ENCODE data around the gene WWC2.

The WWC2 gene

GRCh38 chr4:183261953-183262775 is 163.1 kb downstream of the WWC2 start:
- DNase-seq = peak; percentile 86

GRCh38 chr4:183262776-183263100 is 163.7 kb downstream of the WWC2 start:
- no peak for DNase-seq

GRCh38 chr4:183263787-183264386 is 164.8 kb downstream of the WWC2 start:
- DNase-seq = no peak

DNA sequence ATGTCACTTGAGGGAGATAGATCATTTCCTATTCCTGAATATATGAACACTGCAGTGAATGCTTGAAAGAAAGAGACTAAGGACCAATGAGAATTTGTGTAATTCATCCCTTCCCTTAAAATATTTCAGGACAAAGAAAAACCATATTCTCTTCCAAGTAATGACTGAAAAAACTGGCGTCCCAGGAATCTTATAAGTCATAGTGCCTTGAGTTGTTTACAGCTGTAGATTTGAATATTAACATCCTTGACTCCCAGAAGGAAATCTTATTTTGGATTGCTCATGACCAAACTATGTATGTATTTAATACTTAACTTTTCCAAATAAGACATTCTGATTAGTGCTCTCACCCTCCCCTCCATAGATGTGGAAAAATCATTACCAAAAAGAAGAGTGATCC is 165.6 kb downstream of the WWC2 start:
- DNase-seq = no peak

DNA sequence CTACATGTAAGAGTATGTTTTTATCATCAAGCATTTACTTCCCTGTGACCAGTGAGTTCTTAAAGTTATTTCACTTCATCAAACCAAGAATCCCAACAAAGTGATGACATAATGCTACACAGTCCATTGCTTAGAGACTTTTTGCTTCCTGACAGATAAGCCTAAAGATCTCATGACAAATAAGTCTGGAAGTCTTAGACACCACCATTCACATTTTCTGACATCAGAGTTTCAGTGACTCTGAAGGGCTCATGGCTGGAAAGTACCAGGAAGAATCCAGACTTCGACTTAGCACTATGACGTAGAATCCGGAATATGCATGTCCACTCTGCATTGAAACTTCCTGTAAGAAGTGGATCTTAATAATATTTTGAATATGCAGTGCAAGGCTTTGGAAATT is 167.3 kb downstream of the WWC2 start:
- DNase-seq = no peak

- no peak for DNase-seq
Measured at GRCh38 chr4:183268556-183268955, 169.5 kb downstream of the WWC2 start.

DNA sequence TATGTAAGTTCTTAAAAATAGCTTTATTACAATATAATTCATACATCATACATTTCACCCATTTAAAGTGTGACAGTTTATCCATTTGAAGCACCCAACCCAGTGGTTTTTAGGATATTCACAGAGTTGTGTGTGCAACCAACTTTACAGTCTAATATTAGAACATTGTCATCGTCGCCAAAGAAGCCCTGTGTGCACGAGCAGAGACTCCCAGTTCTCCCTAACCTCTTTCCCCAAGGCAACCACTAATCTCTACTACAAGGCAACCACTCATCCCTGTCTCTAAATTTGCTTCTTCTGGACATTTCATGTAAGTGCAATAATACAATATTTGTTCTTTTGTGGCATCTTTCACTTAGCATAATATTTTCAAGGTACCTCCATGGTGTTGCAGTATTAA is 173.3 kb downstream of the WWC2 start:
- no peak for DNase-seq

GRCh38 chr4:183276106-183276505 is 177.0 kb downstream of the WWC2 start:
- DNase-seq = no peak

DNA sequence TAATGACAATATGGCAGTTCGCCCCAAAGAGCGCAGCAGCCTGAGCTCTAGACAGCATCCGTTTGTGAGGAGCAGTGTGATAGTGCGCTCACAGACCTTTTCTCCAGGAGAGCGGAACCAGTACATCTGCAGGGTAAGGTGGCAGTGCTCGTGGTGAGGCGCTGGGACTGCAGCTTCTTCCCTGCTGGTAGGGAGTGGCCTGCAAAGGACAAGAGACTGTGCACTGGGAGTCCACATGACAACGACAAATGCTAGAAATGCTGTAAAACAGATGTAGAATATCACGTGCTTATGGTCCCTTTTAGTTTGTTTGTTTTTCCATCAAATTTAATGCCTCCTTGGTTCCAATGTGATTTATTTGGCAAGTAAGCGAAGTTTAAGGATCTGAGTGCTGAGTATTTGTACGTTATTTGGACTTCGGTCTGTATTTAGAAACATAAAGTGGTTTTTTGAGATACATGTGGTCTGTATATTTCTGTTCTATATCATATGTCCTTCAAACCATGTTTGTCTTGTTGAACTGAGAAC is 185.3 kb downstream of the WWC2 start:
- DNase-seq = no peak

DNA sequence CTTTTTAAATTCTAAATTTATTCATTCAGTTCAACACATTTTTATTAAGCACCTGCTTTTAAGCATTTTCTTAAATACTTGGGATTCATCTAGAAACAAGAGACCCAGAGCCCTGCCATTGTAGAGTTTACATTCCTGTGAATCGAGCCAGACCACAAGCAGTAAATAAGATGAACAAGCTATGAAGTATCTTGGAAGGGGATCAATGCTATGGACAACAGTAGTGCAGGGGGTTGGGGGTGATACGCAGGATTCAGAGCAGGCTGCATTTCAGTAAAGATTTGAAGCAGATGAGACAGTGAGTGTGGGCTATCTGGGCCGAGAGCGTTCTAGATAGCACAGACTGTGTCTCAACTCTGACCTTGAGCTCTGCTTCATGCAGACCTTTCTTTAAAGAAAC is 185.9 kb downstream of the WWC2 start:
- DNase-seq = no peak

DNA sequence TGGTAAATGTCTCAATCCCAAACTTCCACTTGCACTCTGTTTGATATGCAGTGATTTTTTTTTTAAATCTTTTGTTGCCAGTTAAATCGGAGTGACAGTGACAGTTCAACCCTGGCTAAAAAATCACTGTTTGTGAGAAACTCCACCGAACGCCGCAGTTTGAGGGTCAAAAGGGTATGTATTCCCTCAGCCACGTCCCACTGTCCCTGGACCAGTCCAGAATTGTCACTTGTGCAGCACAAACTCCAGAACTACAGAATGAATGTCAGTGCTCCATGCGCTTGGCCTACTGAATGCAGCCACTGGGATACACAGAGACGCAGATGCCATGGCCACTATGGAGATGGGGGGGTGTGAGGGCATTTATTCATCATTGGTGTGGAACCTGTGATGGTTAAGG is 186.8 kb downstream of the WWC2 start:
- DNase-seq = no peak

DNA sequence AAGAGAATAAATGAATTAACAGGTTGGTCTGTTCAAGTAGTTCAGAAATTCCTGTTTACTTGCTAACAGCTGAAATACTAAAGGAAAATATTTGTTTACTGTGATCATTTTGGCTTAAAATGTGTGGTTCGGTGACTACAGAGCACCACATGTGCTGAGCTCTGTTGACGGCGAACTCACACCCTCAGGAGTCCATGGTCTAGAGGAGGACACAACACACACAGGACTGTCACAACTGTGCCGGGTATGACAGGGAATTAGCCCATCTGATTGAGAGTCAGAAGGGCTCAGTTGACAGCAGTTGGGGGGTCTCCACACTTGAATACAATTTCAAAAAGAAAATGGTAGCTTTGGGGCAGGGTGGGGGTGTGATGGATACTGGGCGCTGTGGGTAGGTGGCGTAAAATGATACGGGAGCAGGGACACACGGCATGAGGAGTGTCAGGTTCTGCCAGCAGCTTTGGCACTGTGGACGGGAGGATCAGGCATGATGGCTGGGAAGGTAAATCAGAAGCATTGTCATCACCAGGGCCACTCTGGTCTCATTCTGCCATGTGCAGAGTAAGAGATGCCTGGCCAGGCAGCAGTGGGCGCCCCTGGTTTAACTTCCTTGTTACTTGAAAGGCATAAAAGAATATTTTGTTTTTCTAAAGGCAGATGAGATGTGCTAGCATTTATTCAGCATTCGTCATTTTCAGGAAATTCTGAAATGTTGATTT is 187.7 kb downstream of the WWC2 start:
- no peak for DNase-seq

- no peak for DNase-seq
Measured at GRCh38 chr4:183287309-183287659, 188.2 kb downstream of the WWC2 start.

DNA sequence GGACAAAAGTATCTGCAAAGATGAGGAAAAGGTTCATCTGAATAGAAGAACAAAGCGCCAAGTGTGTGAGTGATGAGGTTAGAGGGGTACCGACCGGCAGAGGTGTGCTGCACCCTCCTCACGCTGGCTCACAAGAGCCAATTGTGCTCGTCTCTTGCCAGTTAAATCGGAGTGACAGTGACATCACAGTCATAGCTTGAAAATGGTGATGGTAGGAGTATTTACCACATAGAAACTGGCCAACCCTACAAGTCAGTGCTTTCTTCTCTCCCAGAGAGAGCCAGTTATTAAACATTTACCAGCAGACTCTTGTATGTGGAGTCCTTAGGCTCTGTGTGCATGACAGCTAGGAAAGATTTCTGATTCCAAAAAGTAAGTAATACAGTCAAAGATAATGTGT is 188.6 kb downstream of the WWC2 start:
- no peak for DNase-seq

DNA sequence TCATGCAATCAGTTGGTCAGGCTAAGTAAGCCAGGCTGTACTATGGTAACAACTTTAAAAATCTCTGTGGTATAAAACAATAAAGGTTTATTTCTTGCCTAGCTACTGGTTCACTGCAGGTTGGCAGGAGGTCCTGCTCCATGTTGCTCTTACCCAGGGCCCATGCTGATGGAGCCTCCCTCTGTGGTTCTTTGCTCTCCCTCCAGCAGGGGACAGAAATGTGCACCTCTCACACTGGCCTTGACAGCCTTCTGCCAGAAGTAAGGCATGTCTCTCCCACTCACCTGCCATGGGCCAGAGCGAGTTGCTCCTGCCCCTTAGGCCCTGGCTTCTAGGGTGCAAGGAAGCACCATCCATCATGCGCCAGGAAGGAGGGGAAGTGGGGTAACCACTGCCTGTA is 189.9 kb downstream of the WWC2 start:
- no peak for DNase-seq

DNA sequence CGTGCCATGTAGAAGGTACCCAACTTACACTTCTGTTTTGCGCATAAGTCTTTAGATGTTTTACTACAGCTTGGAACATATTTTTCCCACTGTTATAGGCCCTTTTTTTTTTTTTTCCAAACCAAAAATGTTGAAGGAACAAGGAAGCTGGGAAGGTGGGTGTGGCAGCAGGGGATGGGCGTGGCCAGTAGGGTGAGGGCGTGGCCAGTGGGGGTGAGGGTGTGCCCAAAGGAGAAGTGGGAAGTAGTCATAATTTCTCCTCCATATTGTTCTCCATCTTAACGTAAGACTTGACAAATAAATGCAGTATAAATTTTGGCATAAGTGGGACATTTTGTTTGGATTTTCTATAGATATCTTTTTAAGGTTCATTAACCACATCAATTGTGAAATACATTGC is 190.6 kb downstream of the WWC2 start:
- no peak for DNase-seq

DNA sequence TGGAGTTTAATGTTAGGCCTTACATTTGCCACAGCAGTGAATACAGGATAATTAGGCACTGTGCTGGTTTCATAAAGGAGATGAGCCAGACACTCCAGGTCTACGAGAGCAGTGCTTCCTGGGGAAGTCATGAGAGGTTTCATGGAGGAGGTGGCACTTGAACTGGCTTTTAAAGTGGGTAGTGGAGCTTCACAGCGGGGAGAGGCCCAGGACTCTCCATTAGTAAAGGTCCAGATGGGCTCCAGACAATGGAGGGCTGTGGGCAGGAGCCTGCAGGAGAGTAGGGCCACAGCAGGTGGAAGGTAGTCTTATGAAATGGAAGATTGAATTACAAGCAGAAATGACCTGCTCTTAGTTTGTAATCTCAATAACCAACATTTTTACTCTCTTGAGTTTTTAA is 192.0 kb downstream of the WWC2 start:
- no peak for DNase-seq

GRCh38 chr4:183295711-183296110 is 196.7 kb downstream of the WWC2 start:
- no peak for DNase-seq

GRCh38 chr4:183297675-183298074 is 198.6 kb downstream of the WWC2 start:
- no peak for DNase-seq

DNA sequence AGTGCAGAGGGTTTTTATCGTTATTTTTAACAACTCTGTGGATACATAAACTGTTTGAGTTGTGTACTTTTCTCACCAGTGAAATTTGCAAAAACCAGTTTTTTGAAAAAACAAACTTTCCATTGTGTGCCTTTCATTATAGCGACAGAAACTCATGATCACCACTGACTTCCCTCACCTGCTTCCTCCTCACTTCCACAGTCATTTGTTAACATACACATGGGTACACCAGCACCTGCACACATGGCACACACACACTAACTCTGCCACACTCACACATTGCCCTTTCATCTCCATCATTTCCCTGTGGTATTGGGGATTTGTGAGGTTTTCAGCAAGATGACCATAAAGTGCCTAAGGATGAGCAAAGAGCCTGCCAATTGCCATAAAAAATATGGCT is 200.4 kb downstream of the WWC2 start:
- no peak for DNase-seq

DNA sequence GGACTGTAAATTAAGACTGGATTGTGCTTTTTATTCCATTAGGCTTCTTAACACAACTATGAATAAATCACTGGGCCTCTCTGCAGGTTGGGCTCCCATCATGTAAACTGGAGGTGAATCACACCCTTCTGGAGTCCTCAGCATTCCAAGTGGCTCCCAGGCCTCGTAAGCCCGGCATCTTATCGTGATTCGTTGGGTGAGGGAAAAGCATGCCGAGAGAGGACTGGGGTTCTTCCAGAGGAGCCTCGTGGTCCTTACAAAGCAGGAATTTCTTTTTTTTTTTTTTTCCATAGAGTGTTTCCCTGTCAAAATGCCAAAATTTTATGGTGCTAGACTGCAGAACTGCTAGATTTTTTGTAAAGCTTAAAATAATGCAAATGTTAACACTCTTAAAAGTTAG is 201.0 kb downstream of the WWC2 start:
- DNase-seq = no peak

- no peak for DNase-seq
Measured at GRCh38 chr4:183300655-183301054, 201.6 kb downstream of the WWC2 start.

DNA sequence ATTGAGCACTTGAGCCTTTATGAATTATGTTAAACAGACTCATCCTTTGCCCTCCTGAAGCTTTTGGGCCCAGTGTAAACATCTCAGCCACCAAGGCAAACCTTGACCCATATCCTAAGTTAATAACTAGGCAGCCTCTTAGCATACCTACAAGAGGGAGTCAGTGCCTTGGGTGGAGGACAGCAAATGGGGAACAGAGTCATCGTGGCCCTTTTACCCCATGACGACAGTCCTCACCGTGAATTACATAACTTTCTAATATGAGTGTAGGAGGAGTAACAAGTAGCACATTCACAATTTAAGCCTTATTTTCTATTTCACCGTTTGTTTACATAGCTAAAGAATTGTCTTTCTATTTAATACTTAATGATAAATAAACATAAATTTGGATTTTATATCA is 204.2 kb downstream of the WWC2 start:
- DNase-seq = no peak

GRCh38 chr4:183304067-183304466 is 205.0 kb downstream of the WWC2 start:
- no peak for DNase-seq
